HCT116 (cell line): ENCODE data around the gene GOLGA3. TPM values are rescaled to one million over a fixed set of nuclear protein-coding genes. Genes with fewer than 3 reads are reported as not detected.

Experiments
- ATAC-seq: fragments of 200-7000 bp; cut with Tn5 transposase; 2 replicates; pipeline ENCODE4 v1.9.1; 2020; ENCODE audit warnings: mild to moderate bottlenecking, moderate library complexity
- BruUV-seq: library from RNA; stranded (reverse); fragments of 400-500 nt; replicated peaks from 2 replicates; lab custom pipeline; 2021; lab: Mats Ljungman, UMichigan
- CTCF ChIA-PET: fragments of 300-600 bp; sonication (Branson Sonifier 250); formaldehyde crosslinking; loops from one replicate; lab custom pipeline; 2021; ENCODE audit warnings: antibody characterized with exemption; lab: Charles Lee
- POLR2A ChIA-PET: fragments of 300-600, 350-600 bp; sonication (Branson Sonifier 250); formaldehyde crosslinking; loops from one replicate; lab custom pipeline; 2021; ENCODE audit warnings: antibody characterized with exemption; lab: Charles Lee
- RAD21 ChIA-PET, 2 experiments: fragments of 300-600 bp; sonication (Branson Sonifier 250); formaldehyde crosslinking; loops; one replicate each; lab custom pipeline; 2023; ENCODE audit warnings: low total read pairs in 2 of 2; ENCODE audit not compliant: uncharacterized antibody in 2 of 2, unreplicated experiment in 2 of 2, low non-redundant PET in 1 of 2; lab: Charles Lee
- DNase-seq: peaks from one replicate; pipeline ENCODE4 v3.0.0-alpha.2; 2010; ENCODE audit warnings: low read depth, low spot score
- H2AFZ ChIP-seq: fragments of 200-600 bp; shearing (Covaris generic), sonication (generic); 2 replicates; pipeline ENCODE4 v1.6.1; 2017; ENCODE audit warnings: low read depth, mixed run types, mixed read lengths, antibody characterized with exemption, low read length; ENCODE audit not compliant: poor library complexity, severe bottlenecking
- H3K27ac ChIP-seq: 2 replicates; pipeline ENCODE4 v1.5.1; 2012; ENCODE audit warnings: low read depth, low read length
- H3K27me3 ChIP-seq: fragments of 200-600 bp; sonication (generic); 2 replicates; pipeline ENCODE4 v1.6.1; 2016; ENCODE audit warnings: mixed run types, low read length, mixed read lengths; ENCODE audit not compliant: insufficient read depth
- H3K36me3 ChIP-seq, 2 experiments: fragments of 200-500 bp in 1 of 2; fragments of 200-600 bp in 1 of 2; sonication (Bioruptor generic) in 1 of 2; sonication (generic) in 1 of 2; 2 replicates each; pipeline versions ENCODE4 v1.5.1 to v1.6.1; 2014 to 2016; ENCODE audit warnings: low read length in 2 of 2, inconsistent platforms in 1 of 2, mixed read lengths in 1 of 2, mixed run types in 1 of 2; ENCODE audit not compliant: insufficient read depth in 2 of 2, control insufficient read depth in 1 of 2
- H3K4me1 ChIP-seq, 2 experiments: fragments of 200-600 bp in 1 of 2; sonication (generic) in 1 of 2; 2 replicates each; pipeline versions ENCODE4 v1.5.1 to v1.6.1; 2012 to 2017; ENCODE audit warnings: low read length in 2 of 2, inconsistent platforms in 1 of 2, mild to moderate bottlenecking in 1 of 2, mixed read lengths in 1 of 2, mixed run types in 1 of 2, moderate library complexity in 1 of 2; ENCODE audit not compliant: insufficient read depth in 2 of 2, control insufficient read depth in 1 of 2
- H3K4me2 ChIP-seq: fragments of 200-600 bp; sonication (generic); 2 replicates; pipeline ENCODE4 v1.6.1; 2017; ENCODE audit warnings: mixed run types, low read length, mixed read lengths
- H3K4me3 ChIP-seq, 2 experiments: fragments of 200-600 bp in 1 of 2; sonication (generic) in 1 of 2; replicated peaks in 1 of 2; 2 replicates each; pipeline ENCODE4 v1.5.1; 2011 to 2016; ENCODE audit warnings: low read length in 2 of 2, control low read depth in 1 of 2, low read depth in 1 of 2, mild to moderate bottlenecking in 1 of 2, mixed read lengths in 1 of 2, mixed run types in 1 of 2
- H3K79me2 ChIP-seq: fragments of 200-600 bp; sonication (generic); 2 replicates; pipeline ENCODE4 v1.6.1; 2017; ENCODE audit warnings: mild to moderate bottlenecking, mixed run types, low read length, moderate library complexity, mixed read lengths; ENCODE audit not compliant: insufficient read depth
- H3K9ac ChIP-seq: fragments of 200-600 bp; sonication (generic); 2 replicates; pipeline ENCODE4 v1.6.1; 2016; ENCODE audit warnings: low read length, mixed read lengths
- H3K9me2 ChIP-seq: fragments of 200-600 bp; sonication (generic), shearing (Covaris generic); 2 replicates; pipeline ENCODE4 v1.6.1; 2017; ENCODE audit warnings: mixed run types, mild to moderate bottlenecking, moderate library complexity; ENCODE audit not compliant: insufficient read depth
- H3K9me3 ChIP-seq, 2 experiments: fragments of 200-500 bp in 1 of 2; fragments of 200-600 bp in 1 of 2; sonication (Bioruptor generic) in 1 of 2; sonication (generic) in 1 of 2; 2 replicates each; pipeline ENCODE4 v1.6.1; 2014 to 2017; ENCODE audit warnings: low read length in 2 of 2, mixed read lengths in 2 of 2, inconsistent platforms in 1 of 2, low read depth in 1 of 2, mild to moderate bottlenecking in 1 of 2, mixed run types in 1 of 2, moderate library complexity in 1 of 2; ENCODE audit not compliant: control insufficient read depth in 1 of 2, insufficient read depth in 1 of 2
- H4K20me1 ChIP-seq: fragments of 200-600 bp; sonication (generic), shearing (Covaris generic); 2 replicates; pipeline ENCODE4 v1.6.1; 2017; ENCODE audit warnings: mixed run types, mild to moderate bottlenecking, moderate library complexity; ENCODE audit not compliant: insufficient read depth
- EZH2phosphoT487 ChIP-seq: fragments of 200-600 bp; IDR thresholded peaks from 2 replicates; pipeline ENCODE4 v1.6.1; 2018; ENCODE audit warnings: antibody characterized with exemption, borderline replicate concordance
- JUND ChIP-seq: IDR thresholded peaks from 2 replicates; pipeline ENCODE4 v1.6.1; 2012
- MAX ChIP-seq: IDR thresholded peaks from 2 replicates; pipeline ENCODE4 v1.6.1; 2012
- REST ChIP-seq: IDR thresholded peaks from 2 replicates; pipeline ENCODE4 v1.6.1; 2012; ENCODE audit warnings: low read depth
- ZFX ChIP-seq: fragments of 450-650 bp; IDR thresholded peaks from 2 replicates; pipeline ENCODE4 v1.6.1; 2017
- intact Hi-C: fragments of 100-400 bp; cut with micrococcal nuclease; formaldehyde crosslinking; loops from 2 replicates; pipeline ENCODE4 v1.10.0; 2022
- total RNA-seq: library from RNA; stranded (reverse); gene quantifications from one replicate; pipeline ENCODE4 v1.2.1, GENCODE V29; 2021; ENCODE audit not compliant: unreplicated experiment

The GOLGA3 gene
- total RNA-seq, 1 experiment from 2014 or later: 35.1 TPM

- TF ChIP-seq REST: no peak
- TF ChIP-seq ZFX: no peak
- TF ChIP-seq JUND: no peak
- TF ChIP-seq MAX: no peak
These were observed 84.8 kb downstream of the GOLGA3 start (continued) for GRCh38 chr12:132743831-132744230.

GRCh38 chr12:132741620-132742019 lies 87.0 kb downstream of the GOLGA3 start:
- no peaks in the 10 kb centered on the region for H3K9me3 ChIP-seq
- no peaks in the 10 kb centered on the region for H3K4me1 ChIP-seq
- no peak overlapping the region for H3K4me3 ChIP-seq
- no peak overlapping the region for H3K27ac ChIP-seq
- H3K36me3 ChIP-seq: peaks cover 63 to 67% of the 10 kb centered on the region in 2 experiments
- BruUV-seq: no TSS peak
- TF ChIP-seq MAX (no peak), EZH2phosphoT487 (no peak), ZFX (no peak)
- TF ChIP-seq, all 23 proteins: peak for 0
- H3K79me2 ChIP-seq: peaks cover 45% of the 10 kb centered on the region
- intact Hi-C loops: no loop called here
- ChIA-PET RAD21 (no interaction called here), CTCF (no interaction called here), POLR2A (no interaction called here)
- H3K27me3 ChIP-seq: no peaks in the 10 kb centered on the region
- no peak overlapping the region for H2AFZ ChIP-seq
- no peak for ATAC-seq
- H3K9me2 ChIP-seq: no peaks in the 10 kb centered on the region
- no peak overlapping the region for H3K4me2 ChIP-seq
- no peak overlapping the region for H3K9ac ChIP-seq
- H4K20me1 ChIP-seq: 0 out of 2 replicates have a peak, but pooled peaks cover 7% of the 10 kb centered on the region
- no peak for DNase-seq
